Fibroblast of peridontal ligament (primary cell): Measurements from ENCODE around the gene DENND4A.
A peak's percentile ranks its signal among the peaks of the same experiment; 100 is the strongest.

Experiments
- DNase-seq: peaks from one replicate; pipeline ENCODE4 v3.0.0-alpha.2; 2010; ENCODE audit errors: extremely low read depth

Gene DENND4A

GRCh38 chr15:65666257-65666656 is 125.8 kb downstream of the DENND4A start:
- peak; percentile 45 for DNase-seq

- DNase-seq: no peak
These were observed 128.6 kb downstream of the DENND4A start for GRCh38 chr15:65663521-65663920.

- peak; percentile 81 for DNase-seq
These were observed 131.2 kb downstream of the DENND4A start for GRCh38 chr15:65660927-65661326.

- DNase-seq: peak; percentile 48
These were observed 132.5 kb downstream of the DENND4A start for GRCh38 chr15:65659502-65660052.

- DNase-seq: peak; percentile 15
These were observed 136.6 kb downstream of the DENND4A start for GRCh38 chr15:65655457-65655856.

- DNase-seq: no peak
These were observed 137.1 kb downstream of the DENND4A start for GRCh38 chr15:65655026-65655425.

GRCh38 chr15:65653801-65654521 is 138.1 kb downstream of the DENND4A start:
- peak; percentile 45 for DNase-seq

GRCh38 chr15:65653341-65653740 is 138.8 kb downstream of the DENND4A start:
- DNase-seq: peak; percentile 51

- DNase-seq: no peak
These were observed 140.0 kb downstream of the DENND4A start for GRCh38 chr15:65651831-65652749.

GRCh38 chr15:65651042-65651322 is 141.1 kb downstream of the DENND4A start:
- no peak for DNase-seq

- DNase-seq: no peak
These were observed 141.6 kb downstream of the DENND4A start for GRCh38 chr15:65650312-65651041.

- no peak for DNase-seq
These were observed 145.6 kb downstream of the DENND4A start for GRCh38 chr15:65646486-65646885.

- DNase-seq: no peak
These were observed 146.7 kb downstream of the DENND4A start for GRCh38 chr15:65645392-65645791.

- DNase-seq: no peak
These were observed 147.8 kb downstream of the DENND4A start for GRCh38 chr15:65644282-65644681.

- DNase-seq: no peak
These were observed 149.5 kb downstream of the DENND4A start for GRCh38 chr15:65642594-65642993.

GRCh38 chr15:65641768-65642475 is 150.2 kb downstream of the DENND4A start:
- no peak for DNase-seq

- DNase-seq: no peak
These were observed 152.6 kb downstream of the DENND4A start for GRCh38 chr15:65639509-65639908.

- peak; percentile 91 for DNase-seq
These were observed 153.4 kb downstream of the DENND4A start for GRCh38 chr15:65638681-65639089.

- no peak for DNase-seq
These were observed 154.0 kb downstream of the DENND4A start for GRCh38 chr15:65638109-65638508.

GRCh38 chr15:65634356-65634755 is 157.7 kb downstream of the DENND4A start:
- no peak for DNase-seq

- no peak for DNase-seq
These were observed 158.3 kb downstream of the DENND4A start for GRCh38 chr15:65633752-65634151.
